Endodermal cell (in vitro differentiated cells): Measurements from ENCODE around the gene DLGAP1. TPM values are rescaled to one million over a fixed set of nuclear protein-coding genes. Genes with fewer than 3 reads are reported as not detected.

ENCODE experiments used
- DNase-seq: peaks from one replicate; pipeline ENCODE4 v3.0.0-alpha.2; 2017
- H3K27ac ChIP-seq: 2 replicates; pipeline ENCODE4 v1.5.1; 2013; ENCODE audit warnings: mild to moderate bottlenecking, low read depth, low read length, moderate library complexity
- H3K27me3 ChIP-seq: 2 replicates; pipeline ENCODE4 v1.6.1; 2013; ENCODE audit warnings: mild to moderate bottlenecking, low read length, moderate library complexity; ENCODE audit not compliant: insufficient read depth, control insufficient read depth, poor library complexity, severe bottlenecking
- H3K36me3 ChIP-seq: 2 replicates; pipeline ENCODE4 v1.7.0; 2013; ENCODE audit warnings: mild to moderate bottlenecking, low read length, moderate library complexity; ENCODE audit not compliant: control insufficient read depth, insufficient read depth
- H3K4me1 ChIP-seq: one replicate; pipeline ENCODE4 v1.7.0; 2013; ENCODE audit warnings: low read length; ENCODE audit not compliant: control insufficient read depth, insufficient read depth
- H3K4me3 ChIP-seq: 2 replicates; pipeline ENCODE4 v1.5.1; 2013; ENCODE audit warnings: mild to moderate bottlenecking, low read length, moderate library complexity
- H3K9ac ChIP-seq: 2 replicates; pipeline ENCODE4 v1.6.1; 2013; ENCODE audit warnings: mild to moderate bottlenecking, low read length, moderate library complexity; ENCODE audit not compliant: poor library complexity, severe bottlenecking; ENCODE audit errors: extremely low read depth
- H3K9me3 ChIP-seq: 2 replicates; pipeline ENCODE4 v1.6.1; 2013; ENCODE audit warnings: mild to moderate bottlenecking, low read length, moderate library complexity; ENCODE audit not compliant: control insufficient read depth
- H3K27ac Mint-ChIP-seq: 2 replicates; pipeline ENCODE4 v1.8.0; 2020; ENCODE audit warnings: mixed read lengths
- H3K27me3 Mint-ChIP-seq: 2 replicates; pipeline ENCODE4 v1.8.0; 2021; ENCODE audit warnings: mild to moderate bottlenecking, mixed read lengths; ENCODE audit not compliant: insufficient read depth
- H3K36me3 Mint-ChIP-seq: 2 replicates; pipeline ENCODE4 v1.8.0; 2020; ENCODE audit warnings: low read depth, mixed read lengths
- H3K4me1 Mint-ChIP-seq: 2 replicates; pipeline ENCODE4 v1.8.0; 2020; ENCODE audit warnings: mixed read lengths
- H3K4me3 Mint-ChIP-seq: 2 replicates; pipeline ENCODE4 v1.8.0; 2020; ENCODE audit warnings: mild to moderate bottlenecking, moderate library complexity, mixed read lengths
- H3K9me3 Mint-ChIP-seq: 2 replicates; pipeline ENCODE4 v1.8.0; 2020; ENCODE audit warnings: mild to moderate bottlenecking, mixed read lengths
- WGBS, 2 experiments: methylation state at CpG; one replicate each; pipeline versions ENCODE4 v1.1.5 to v1.1.7; 2013; ENCODE audit warnings: missing lambda C conversion rate in 2 of 2, mixed read lengths in 1 of 2; ENCODE audit not compliant: insufficient coverage in 1 of 2, insufficient read length in 1 of 2; 5-methylcytosine and 5-hydroxymethylcytosine counted together
- total RNA-seq, 2 donors: library from RNA; stranded (reverse); fragmentation: NEBNext Ultra II Directional in 1 of 2; extraction: Animal tissue kit (Norgen Biotek cat#: 25700) in 1 of 2; gene quantifications; 2 replicates in 1 of 2; 3 replicates in 1 of 2; pipeline ENCODE4 v1.2.1, GENCODE V29; 2021
- TF ChIP-seq, protein P1 (sequence below): fragments of 200-600 bp; sonication (generic); conservative IDR thresholded peaks from 2 replicates; pipeline ENCODE4 v1.5.0; 2021; ENCODE audit warnings: antibody characterized with exemption, mild to moderate bottlenecking

Gene DLGAP1
- total RNA-seq, 2 donors from 2014 or later = 11.5 to 21.5 TPM

DNA sequence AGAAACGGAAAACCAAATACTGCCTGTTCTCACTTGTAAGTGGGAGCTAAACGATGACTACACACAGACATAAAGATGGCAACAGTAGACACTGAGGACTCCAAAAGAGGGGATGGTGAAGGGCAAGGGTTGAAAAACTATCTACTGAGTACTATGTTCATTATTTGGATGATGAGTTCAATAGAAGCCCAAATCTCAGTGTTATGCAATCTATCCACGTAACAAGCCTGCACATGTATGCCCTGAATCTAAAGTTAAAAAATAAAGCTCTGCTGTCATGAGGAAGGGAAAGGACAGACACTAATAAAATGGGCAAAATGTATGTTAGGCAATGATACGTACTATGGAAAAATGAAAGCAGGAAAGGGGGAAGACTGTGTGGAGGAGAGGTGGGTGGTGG, 629.1 kb downstream of the DLGAP1 start:
- no peak overlapping the region for H3K27ac Mint-ChIP-seq
- H3K27me3 ChIP-seq = no peaks in the 10 kb centered on the region
- no peaks in the 10 kb centered on the region for H3K36me3 ChIP-seq
- no peak overlapping the region for H3K27ac ChIP-seq
- no peak overlapping the region for H3K9ac ChIP-seq
- H3K4me1 Mint-ChIP-seq = peaks cover 28% of the 10 kb centered on the region
- no peak for DNase-seq
- no peaks in the 10 kb centered on the region for H3K27me3 Mint-ChIP-seq
- peaks cover 4% of the 10 kb centered on the region for H3K4me1 ChIP-seq
- H3K4me3 Mint-ChIP-seq = no peak overlapping the region
- H3K9me3 ChIP-seq = peaks cover 6% of the 10 kb centered on the region
- no peaks in the 10 kb centered on the region for H3K36me3 Mint-ChIP-seq
- H3K9me3 Mint-ChIP-seq = no peaks in the 10 kb centered on the region
- H3K4me3 ChIP-seq = no peak overlapping the region
- 95% methylated on average over 4 of the region's 4 CpGs for whole genome bisulfite sequencing, 2 experiments
- TF ChIP-seq, protein P1, sequence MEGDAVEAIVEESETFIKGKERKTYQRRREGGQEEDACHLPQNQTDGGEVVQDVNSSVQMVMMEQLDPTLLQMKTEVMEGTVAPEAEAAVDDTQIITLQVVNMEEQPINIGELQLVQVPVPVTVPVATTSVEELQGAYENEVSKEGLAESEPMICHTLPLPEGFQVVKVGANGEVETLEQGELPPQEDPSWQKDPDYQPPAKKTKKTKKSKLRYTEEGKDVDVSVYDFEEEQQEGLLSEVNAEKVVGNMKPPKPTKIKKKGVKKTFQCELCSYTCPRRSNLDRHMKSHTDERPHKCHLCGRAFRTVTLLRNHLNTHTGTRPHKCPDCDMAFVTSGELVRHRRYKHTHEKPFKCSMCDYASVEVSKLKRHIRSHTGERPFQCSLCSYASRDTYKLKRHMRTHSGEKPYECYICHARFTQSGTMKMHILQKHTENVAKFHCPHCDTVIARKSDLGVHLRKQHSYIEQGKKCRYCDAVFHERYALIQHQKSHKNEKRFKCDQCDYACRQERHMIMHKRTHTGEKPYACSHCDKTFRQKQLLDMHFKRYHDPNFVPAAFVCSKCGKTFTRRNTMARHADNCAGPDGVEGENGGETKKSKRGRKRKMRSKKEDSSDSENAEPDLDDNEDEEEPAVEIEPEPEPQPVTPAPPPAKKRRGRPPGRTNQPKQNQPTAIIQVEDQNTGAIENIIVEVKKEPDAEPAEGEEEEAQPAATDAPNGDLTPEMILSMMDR = no peak

DNA sequence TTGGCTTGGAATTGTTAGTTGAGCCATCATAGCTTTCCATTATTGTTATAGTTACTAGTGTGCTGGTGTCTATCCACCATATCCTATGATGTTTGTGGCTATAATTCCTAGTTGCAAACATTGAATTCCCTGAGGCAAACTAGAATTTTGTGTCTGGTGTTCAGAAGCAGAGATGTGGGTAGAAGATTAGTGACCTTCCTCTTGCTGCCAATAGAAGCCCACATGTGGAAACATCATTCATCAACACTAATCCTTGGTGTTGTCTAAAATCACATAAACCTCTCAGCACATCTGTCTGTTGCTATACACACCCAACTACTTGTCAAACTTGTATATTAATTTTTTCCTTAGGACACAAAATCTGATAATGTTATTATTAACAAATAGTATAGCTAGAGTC, 631.0 kb downstream of the DLGAP1 start:
- no peak for DNase-seq
- Mint-ChIP-seq H3K36me3 (no peaks in the 10 kb centered on the region), H3K4me1 (peaks cover 35% of the 10 kb centered on the region), H3K27ac (no peak overlapping the region), H3K9me3 (no peaks in the 10 kb centered on the region), H3K4me3 (no peak overlapping the region), H3K27me3 (no peaks in the 10 kb centered on the region)
- no peak overlapping the region for H3K9ac ChIP-seq
- H3K36me3 ChIP-seq = no peaks in the 10 kb centered on the region
- H3K9me3 ChIP-seq = peaks cover 6% of the 10 kb centered on the region
- H3K4me3 ChIP-seq = no peak overlapping the region
- H3K27me3 ChIP-seq = no peaks in the 10 kb centered on the region
- H3K27ac ChIP-seq = no peak overlapping the region
- H3K4me1 ChIP-seq = peaks cover 4% of the 10 kb centered on the region
- TF ChIP-seq, protein P1 = no peak

DNA sequence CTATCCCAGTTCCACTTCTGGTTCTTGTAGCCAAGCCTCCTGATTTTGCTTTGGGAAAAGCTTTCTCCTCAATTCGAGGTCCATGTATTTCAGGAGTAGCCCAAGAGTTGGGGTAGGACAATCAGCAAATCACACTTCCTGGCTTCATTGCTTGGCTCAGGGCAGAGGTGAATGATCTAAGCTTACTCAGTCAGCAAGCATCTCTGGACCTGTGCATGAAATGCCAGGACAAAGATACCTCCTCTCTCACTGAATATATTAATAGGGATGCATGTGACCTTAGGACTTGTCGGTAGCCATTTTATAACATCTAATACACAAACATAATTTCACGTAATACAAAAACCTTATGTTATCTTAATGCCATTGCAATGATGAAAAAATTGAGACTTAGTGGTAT, 632.0 kb downstream of the DLGAP1 start:
- no peaks in the 10 kb centered on the region for H3K36me3 Mint-ChIP-seq
- Histone ChIP-seq H3K4me3 (no peak overlapping the region), H3K9me3 (peaks cover 6% of the 10 kb centered on the region), H3K27ac (no peak overlapping the region), H3K36me3 (no peaks in the 10 kb centered on the region), H3K9ac (no peak overlapping the region), H3K4me1 (peaks cover 4% of the 10 kb centered on the region), H3K27me3 (no peaks in the 10 kb centered on the region)
- no peaks in the 10 kb centered on the region for H3K27me3 Mint-ChIP-seq
- H3K4me3 Mint-ChIP-seq = no peak overlapping the region
- H3K27ac Mint-ChIP-seq = no peak overlapping the region
- 93 to 97% methylated on average over 1 to 2 of the region's 3 CpGs for WGBS, 2 experiments
- no peaks in the 10 kb centered on the region for H3K9me3 Mint-ChIP-seq
- peaks cover 35% of the 10 kb centered on the region for H3K4me1 Mint-ChIP-seq
- TF ChIP-seq, protein P1 = no peak
- no peak for DNase-seq
